Measurements from ENCODE around the gene APOBEC4. TPM values are rescaled to one million over a fixed set of nuclear protein-coding genes. Genes with fewer than 3 reads are reported as not detected.
A peak's percentile ranks its signal among the peaks of the same experiment; 100 is the strongest.
"Not testable (repeated sequence)": the region's sequence is repeated elsewhere in the genome, so short reads cannot be mapped to it uniquely, and the experiment has no call there.

The APOBEC4 gene
- total and polyA plus RNA-seq, 7 experiments from 2014 or later = 0.19 TPM; not detected in 6

DNA sequence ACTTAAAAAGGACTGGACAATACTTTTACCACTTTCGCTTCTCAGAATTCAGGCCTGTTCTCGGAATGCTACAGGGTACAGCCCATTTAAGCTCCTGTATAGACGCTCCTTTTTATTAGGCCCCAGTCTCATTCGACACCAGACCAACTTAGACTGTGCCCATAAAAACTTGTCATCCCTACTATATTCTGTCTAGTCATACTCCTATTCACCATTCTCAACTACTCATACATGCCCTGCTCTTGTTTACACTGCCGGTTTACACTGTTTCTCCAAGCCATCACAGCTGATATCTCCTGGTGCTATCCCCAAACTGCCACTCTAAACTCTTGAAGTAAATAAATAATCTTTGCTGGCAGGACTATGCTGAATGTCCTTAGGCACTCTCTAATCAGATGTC, 34.9 kb downstream of the APOBEC4 start:
- ATAC-seq; H3K9me3 ChIP-seq (ENCODE audit: control insufficient read depth in 2 of 3, low read length in 3 of 3); CTCF ChIA-PET; H3K36me3 ChIP-seq (ENCODE audit: control insufficient read depth in 2 of 3, insufficient read depth in 3 of 3, low read length in 3 of 3); H3K4me1 ChIP-seq (ENCODE audit: control insufficient read depth in 2 of 2, insufficient read depth in 2 of 2, low read length in 2 of 2); POLR2A ChIA-PET; H3K4me3 Mint-ChIP-seq; intact Hi-C loops (cut with micrococcal nuclease); H3K27me3 Mint-ChIP-seq; H3K27ac ChIP-seq (ENCODE audit: low read depth, low read length); H3K4me3 ChIP-seq (ENCODE audit: low read length); H3K27me3 ChIP-seq (ENCODE audit: control insufficient read depth in 2 of 2, insufficient read depth in 2 of 2, low read length in 2 of 2); H3K36me3 Mint-ChIP-seq; H3K9me3 Mint-ChIP-seq; DNase-seq: not testable (repeated sequence)
- peak overlapping the region in 2 of 9 donors; percentile 63 to 88 for H3K27ac Mint-ChIP-seq
- H3K4me1 Mint-ChIP-seq = peaks cover 5 to 23% (median 11%) of the 10 kb centered on the region in 7 donors

DNA sequence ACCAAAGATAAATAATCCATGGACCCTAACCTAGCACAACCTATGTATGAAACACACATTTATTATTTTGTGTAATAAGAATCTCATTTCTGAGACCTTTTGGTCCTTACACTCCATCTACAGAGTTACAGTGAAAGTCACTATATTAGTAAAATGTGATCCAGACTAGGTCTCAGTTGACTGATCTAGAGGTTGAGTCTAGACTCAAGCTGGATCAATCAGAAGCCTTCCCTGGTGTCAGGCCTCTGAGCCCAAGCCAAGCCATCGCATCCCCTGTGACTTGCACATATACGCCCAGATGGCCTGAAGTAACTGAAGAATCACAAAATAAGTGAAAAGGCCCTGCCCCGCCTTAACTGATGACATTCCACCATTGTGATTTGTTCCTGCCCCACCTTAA, 40.1 kb downstream of the APOBEC4 start:
- CTCF ChIA-PET; POLR2A ChIA-PET; H3K9me3 Mint-ChIP-seq; intact Hi-C loops (cut with micrococcal nuclease); H3K9me3 ChIP-seq (ENCODE audit: control insufficient read depth in 2 of 3, low read length in 3 of 3); H3K27me3 Mint-ChIP-seq; H3K4me1 Mint-ChIP-seq; H3K4me1 ChIP-seq (ENCODE audit: control insufficient read depth in 2 of 2, insufficient read depth in 2 of 2, low read length in 2 of 2); DNase-seq; H3K27me3 ChIP-seq (ENCODE audit: control insufficient read depth in 2 of 2, insufficient read depth in 2 of 2, low read length in 2 of 2); H3K36me3 ChIP-seq (ENCODE audit: control insufficient read depth in 2 of 3, insufficient read depth in 3 of 3, low read length in 3 of 3); H3K36me3 Mint-ChIP-seq; H3K27ac ChIP-seq (ENCODE audit: low read depth, low read length); H3K4me3 ChIP-seq (ENCODE audit: low read length); ATAC-seq: not testable (repeated sequence)
- peak overlapping the region in 2 of 9 donors; percentile 36 to 41 for H3K27ac Mint-ChIP-seq
- peak overlapping the region in 1 of 10 donors; percentile 45 for H3K4me3 Mint-ChIP-seq

- Mint-ChIP-seq H3K27me3 (peaks cover 0 to 5% (median 3%) of the 10 kb centered on the region in 5 donors), H3K36me3 (peaks cover 0 to 9% (median 4%) of the 10 kb centered on the region in 5 donors), H3K4me1 (peaks cover 0 to 10% (median 0%) of the 10 kb centered on the region in 7 donors), H3K9me3 (peaks cover 0 to 2% (median 0%) of the 10 kb centered on the region in 11 donors), H3K27ac (no peak overlapping the region), H3K4me3 (no peak overlapping the region)
- ChIA-PET POLR2A (no interaction called here), CTCF (no interaction called here)
- Histone ChIP-seq H3K4me1 (ENCODE audit: control insufficient read depth in 2 of 2, insufficient read depth in 2 of 2, low read length in 2 of 2) (no peaks in the 10 kb centered on the region), H3K36me3 (ENCODE audit: control insufficient read depth in 2 of 3, insufficient read depth in 3 of 3, low read length in 3 of 3) (no peaks in the 10 kb centered on the region), H3K9me3 (ENCODE audit: control insufficient read depth in 2 of 3, low read length in 3 of 3) (no peaks in the 10 kb centered on the region), H3K27ac (ENCODE audit: low read depth, low read length) (no peak overlapping the region), H3K27me3 (ENCODE audit: control insufficient read depth in 2 of 2, insufficient read depth in 2 of 2, low read length in 2 of 2) (no peaks in the 10 kb centered on the region), H3K4me3 (ENCODE audit: low read length) (no peak overlapping the region)
- DNase-seq (no peak), ATAC-seq (no peak)
- intact Hi-C loops (cut with micrococcal nuclease) = no loop called here
Measured at GRCh38 chr1:183612407-183612806, 40.7 kb downstream of the APOBEC4 start.

DNA sequence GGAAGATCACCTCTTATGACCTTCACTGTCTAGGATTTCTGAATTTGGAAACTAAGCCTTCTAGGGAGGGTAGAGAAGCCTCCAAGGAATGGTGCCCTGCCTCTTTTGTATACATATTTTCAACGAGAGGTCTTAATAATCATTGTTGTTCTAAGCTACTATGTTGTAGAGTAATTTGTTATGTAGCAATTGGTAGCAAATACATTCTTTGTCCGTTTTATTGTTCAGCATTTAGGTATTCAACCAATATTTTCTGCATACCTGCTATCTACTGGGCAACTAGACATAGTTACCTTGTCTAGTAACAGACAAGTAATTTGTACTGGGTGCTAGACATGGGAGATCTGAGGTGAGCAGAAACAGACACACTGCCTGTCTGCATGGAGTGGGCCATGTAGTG, 42.1 kb downstream of the APOBEC4 start:
- H3K27me3 Mint-ChIP-seq = peaks cover 0 to 5% (median 3%) of the 10 kb centered on the region in 5 donors
- no peaks in the 10 kb centered on the region for H3K9me3 ChIP-seq (ENCODE audit: control insufficient read depth in 2 of 3, low read length in 3 of 3)
- H3K9me3 Mint-ChIP-seq = peaks cover 0 to 2% (median 0%) of the 10 kb centered on the region in 11 donors
- peaks cover 0 to 9% (median 4%) of the 10 kb centered on the region in 5 donors for H3K36me3 Mint-ChIP-seq
- peaks cover 0 to 8% (median 0%) of the 10 kb centered on the region in 7 donors for H3K4me1 Mint-ChIP-seq
- DNase-seq = no peak
- no peaks in the 10 kb centered on the region for H3K27me3 ChIP-seq (ENCODE audit: control insufficient read depth in 2 of 2, insufficient read depth in 2 of 2, low read length in 2 of 2)
- no peak overlapping the region for H3K27ac ChIP-seq (ENCODE audit: low read depth, low read length)
- no peak overlapping the region for H3K27ac Mint-ChIP-seq
- no peak for ATAC-seq
- no peak overlapping the region for H3K4me3 Mint-ChIP-seq
- H3K36me3 ChIP-seq (ENCODE audit: control insufficient read depth in 2 of 3, insufficient read depth in 3 of 3, low read length in 3 of 3) = no peaks in the 10 kb centered on the region
- intact Hi-C loops (cut with micrococcal nuclease) = no loop called here
- POLR2A ChIA-PET = interaction anchor here (0.6 kb wide), 1 partner anchor 101 kb away, joined by 3 read pairs; no protein-coding TSS in a partner anchor
- H3K4me1 ChIP-seq (ENCODE audit: control insufficient read depth in 2 of 2, insufficient read depth in 2 of 2, low read length in 2 of 2) = no peaks in the 10 kb centered on the region
- CTCF ChIA-PET = no interaction called here
- no peak overlapping the region for H3K4me3 ChIP-seq (ENCODE audit: low read length)

DNA sequence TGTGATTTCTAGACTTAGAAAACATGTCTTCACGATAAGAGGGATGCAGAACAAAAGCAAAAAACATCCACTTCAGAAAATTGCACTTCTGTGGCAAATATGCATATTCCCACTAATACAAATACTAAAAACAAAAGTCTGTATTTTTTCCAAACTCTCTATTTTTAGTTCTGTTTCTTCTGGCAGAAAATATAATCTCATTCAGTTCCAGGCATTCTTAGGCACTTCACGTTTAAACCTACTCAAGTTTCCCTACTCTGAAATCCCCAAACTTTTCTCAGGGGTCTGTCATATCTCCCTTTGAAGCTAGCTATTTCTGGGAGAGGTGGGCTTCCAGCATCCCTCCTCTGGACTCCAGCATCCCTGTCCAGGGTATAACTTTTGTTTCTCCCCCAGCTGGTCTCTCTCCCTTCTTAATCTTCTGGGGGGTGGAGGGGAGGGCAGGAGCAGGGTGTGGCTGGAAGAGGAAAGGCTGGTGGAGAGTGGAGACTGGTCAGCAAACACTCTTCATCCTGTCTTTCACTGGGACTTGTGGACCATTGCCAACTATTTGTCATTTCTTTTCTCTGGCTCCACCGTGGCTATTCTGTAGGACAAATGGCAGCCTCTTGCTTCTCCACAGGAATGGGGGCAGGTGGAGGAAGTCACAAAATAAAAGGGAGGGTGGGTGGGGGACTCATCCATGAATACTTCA, 43.2 kb downstream of the APOBEC4 start:
- H3K4me3 Mint-ChIP-seq = no peak overlapping the region
- H3K4me3 ChIP-seq (ENCODE audit: low read length) = no peak overlapping the region
- no peaks in the 10 kb centered on the region for H3K27me3 ChIP-seq (ENCODE audit: control insufficient read depth in 2 of 2, insufficient read depth in 2 of 2, low read length in 2 of 2)
- peaks cover 0 to 9% (median 4%) of the 10 kb centered on the region in 5 donors for H3K36me3 Mint-ChIP-seq
- peaks cover 0 to 2% (median 0%) of the 10 kb centered on the region in 11 donors for H3K9me3 Mint-ChIP-seq
- no peak overlapping the region for H3K27ac Mint-ChIP-seq
- H3K27me3 Mint-ChIP-seq = peaks cover 0 to 5% (median 3%) of the 10 kb centered on the region in 5 donors
- H3K36me3 ChIP-seq (ENCODE audit: control insufficient read depth in 2 of 3, insufficient read depth in 3 of 3, low read length in 3 of 3) = no peaks in the 10 kb centered on the region
- ChIA-PET POLR2A (no interaction called here), CTCF (interaction anchor here (0.6 to 0.9 kb wide), 3 partner anchors 16 to 350 kb away, joined by 3 to 4 read pairs (median 3); no protein-coding TSS in a partner anchor)
- no peak for DNase-seq
- H3K4me1 ChIP-seq (ENCODE audit: control insufficient read depth in 2 of 2, insufficient read depth in 2 of 2, low read length in 2 of 2) = no peaks in the 10 kb centered on the region
- no peaks in the 10 kb centered on the region for H3K9me3 ChIP-seq (ENCODE audit: control insufficient read depth in 2 of 3, low read length in 3 of 3)
- no peak for ATAC-seq
- intact Hi-C loops (cut with micrococcal nuclease) = no loop called here
- no peak overlapping the region for H3K27ac ChIP-seq (ENCODE audit: low read depth, low read length)
- peaks cover 0 to 8% (median 0%) of the 10 kb centered on the region in 7 donors for H3K4me1 Mint-ChIP-seq

DNA sequence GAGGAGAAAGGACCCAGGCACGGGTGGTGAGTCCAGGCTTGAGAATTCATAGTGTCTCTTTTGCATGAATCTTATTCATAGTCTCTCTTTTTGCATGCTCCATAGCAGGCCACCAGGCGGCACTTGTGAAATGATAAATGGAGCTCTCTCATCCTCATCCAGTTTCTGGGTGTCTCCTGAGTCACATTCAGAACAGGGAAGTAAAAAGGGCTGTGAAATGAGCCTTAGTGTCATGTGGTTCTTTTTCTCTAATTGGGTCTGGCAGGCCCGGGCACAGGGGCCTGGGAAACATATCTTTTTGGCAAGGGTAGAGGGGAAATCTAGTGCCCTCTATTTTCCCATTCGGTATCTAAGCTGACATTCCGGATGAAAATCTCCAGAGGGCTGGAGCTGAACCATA, 43.8 kb downstream of the APOBEC4 start:
- Mint-ChIP-seq H3K4me3 (peak overlapping the region in 1 of 10 donors; percentile 54), H3K27me3 (peaks cover 0 to 5% (median 3%) of the 10 kb centered on the region in 5 donors), H3K27ac (peak overlapping the region in 1 of 9 donors; percentile 21), H3K4me1 (peaks cover 0 to 5% (median 0%) of the 10 kb centered on the region in 7 donors), H3K9me3 (peaks cover 0 to 2% (median 0%) of the 10 kb centered on the region in 11 donors), H3K36me3 (peaks cover 0 to 9% (median 4%) of the 10 kb centered on the region in 5 donors)
- H3K4me1 ChIP-seq (ENCODE audit: control insufficient read depth in 2 of 2, insufficient read depth in 2 of 2, low read length in 2 of 2) = no peaks in the 10 kb centered on the region
- no peaks in the 10 kb centered on the region for H3K9me3 ChIP-seq (ENCODE audit: control insufficient read depth in 2 of 3, low read length in 3 of 3)
- ATAC-seq = peak; percentile 71
- POLR2A ChIA-PET = no interaction called here
- H3K27me3 ChIP-seq (ENCODE audit: control insufficient read depth in 2 of 2, insufficient read depth in 2 of 2, low read length in 2 of 2) = no peaks in the 10 kb centered on the region
- H3K36me3 ChIP-seq (ENCODE audit: control insufficient read depth in 2 of 3, insufficient read depth in 3 of 3, low read length in 3 of 3) = no peaks in the 10 kb centered on the region
- CTCF ChIA-PET = interaction anchor here (0.6 to 0.9 kb wide), 3 partner anchors 17 to 351 kb away, joined by 3 to 4 read pairs (median 3); no protein-coding TSS in a partner anchor
- DNase-seq = no peak
- no peak overlapping the region for H3K4me3 ChIP-seq (ENCODE audit: low read length)
- no peak overlapping the region for H3K27ac ChIP-seq (ENCODE audit: low read depth, low read length)
- intact Hi-C loops (cut with micrococcal nuclease) = no loop called here

Measured in naive thymus-derived CD4-positive, alpha-beta T cell (primary cell).